Natural killer cell (primary cell): ENCODE data around the gene GTPBP2. TPM values are rescaled to one million over a fixed set of nuclear protein-coding genes. Genes with fewer than 3 reads are reported as not detected.
A peak's percentile ranks its signal among the peaks of the same experiment; 100 is the strongest.

ENCODE experiments used
- ATAC-seq, 3 donors: fragments of 150-1000 bp in 2 of 3; fragments of 200-7000 bp in 1 of 3; cut with Tn5 transposase; 1 replicate in 1 of 3; 2 replicates in 2 of 3; pipeline ENCODE4 v1.10.0; 2021; ENCODE audit warnings: mild to moderate bottlenecking in 2 of 3, moderate library complexity in 2 of 3
- DNase-seq, 2 donors: peaks; one replicate each; pipeline versions ENCODE4 v3.0.0 to v3.0.0-alpha.2; 2013 to 2021; ENCODE audit warnings: mixed read lengths in 1 of 2
- H3K27ac ChIP-seq: one replicate; pipeline ENCODE4 v1.5.1; 2013; ENCODE audit warnings: mild to moderate bottlenecking, low read length
- H3K27me3 ChIP-seq: one replicate; pipeline ENCODE4 v1.6.1; 2013; ENCODE audit warnings: low read length; ENCODE audit not compliant: control insufficient read depth, insufficient read depth
- H3K36me3 ChIP-seq: one replicate; pipeline ENCODE4 v1.6.1; 2013; ENCODE audit warnings: low read length; ENCODE audit not compliant: control insufficient read depth, insufficient read depth
- H3K4me1 ChIP-seq: one replicate; pipeline ENCODE4 v1.6.1; 2013; ENCODE audit warnings: low read length; ENCODE audit not compliant: control insufficient read depth, insufficient read depth
- H3K4me3 ChIP-seq: one replicate; pipeline ENCODE4 v1.5.1; 2013; ENCODE audit warnings: low read length
- H3K9me3 ChIP-seq: one replicate; pipeline ENCODE4 v1.6.1; 2013; ENCODE audit warnings: low read length; ENCODE audit not compliant: control insufficient read depth, insufficient read depth
- H3K27ac Mint-ChIP-seq, 2 donors: one replicate each; pipeline ENCODE4 v1.8.0; 2022; ENCODE audit warnings: mild to moderate bottlenecking in 2 of 2, mixed read lengths in 2 of 2, moderate library complexity in 1 of 2
- H3K27me3 Mint-ChIP-seq, 2 donors: one replicate each; pipeline ENCODE4 v1.8.0; 2022; ENCODE audit warnings: low read depth in 2 of 2, mixed read lengths in 2 of 2
- H3K36me3 Mint-ChIP-seq: one replicate; pipeline ENCODE4 v1.8.0; 2022; ENCODE audit warnings: mixed read lengths
- H3K4me1 Mint-ChIP-seq, 2 donors: one replicate each; pipeline ENCODE4 v1.8.0; 2022; ENCODE audit warnings: mixed read lengths in 2 of 2
- H3K4me3 Mint-ChIP-seq: one replicate; pipeline ENCODE4 v1.8.0; 2022; ENCODE audit warnings: mild to moderate bottlenecking, moderate library complexity, mixed read lengths
- H3K9me3 Mint-ChIP-seq, 2 donors: one replicate each; pipeline ENCODE4 v1.8.0; 2022; ENCODE audit warnings: mixed read lengths in 2 of 2
- WGBS: methylation state at CpG from one replicate; pipeline ENCODE4 v1.1.7; 2013; ENCODE audit warnings: missing lambda C conversion rate; ENCODE audit not compliant: insufficient coverage; 5-methylcytosine and 5-hydroxymethylcytosine counted together
- intact Hi-C: fragments of 100-400 bp; cut with micrococcal nuclease; formaldehyde crosslinking; loops from one replicate; pipeline ENCODE4 v1.14.2; 2022
- total RNA-seq, 4 donors: library from RNA; stranded (reverse); fragments of 120-200 nt in 1 of 4; gene quantifications; one replicate each; pipeline versions ENCODE4 v1.2.3 to v1.2.4, GENCODE V29; 2013 to 2022
- TF ChIP-seq, protein P1 (sequence below): fragments of 200-600 bp; IDR thresholded peaks from one replicate; pipeline ENCODE4 v1.8.0; 2022; ENCODE audit warnings: antibody characterized with exemption

Gene GTPBP2
- total RNA-seq, 3 donors from 2014 or later (not counting 1 experiment from before 2014, with no cell fraction given) = 56.5 to 71.7 (median 69.3) TPM

DNA sequence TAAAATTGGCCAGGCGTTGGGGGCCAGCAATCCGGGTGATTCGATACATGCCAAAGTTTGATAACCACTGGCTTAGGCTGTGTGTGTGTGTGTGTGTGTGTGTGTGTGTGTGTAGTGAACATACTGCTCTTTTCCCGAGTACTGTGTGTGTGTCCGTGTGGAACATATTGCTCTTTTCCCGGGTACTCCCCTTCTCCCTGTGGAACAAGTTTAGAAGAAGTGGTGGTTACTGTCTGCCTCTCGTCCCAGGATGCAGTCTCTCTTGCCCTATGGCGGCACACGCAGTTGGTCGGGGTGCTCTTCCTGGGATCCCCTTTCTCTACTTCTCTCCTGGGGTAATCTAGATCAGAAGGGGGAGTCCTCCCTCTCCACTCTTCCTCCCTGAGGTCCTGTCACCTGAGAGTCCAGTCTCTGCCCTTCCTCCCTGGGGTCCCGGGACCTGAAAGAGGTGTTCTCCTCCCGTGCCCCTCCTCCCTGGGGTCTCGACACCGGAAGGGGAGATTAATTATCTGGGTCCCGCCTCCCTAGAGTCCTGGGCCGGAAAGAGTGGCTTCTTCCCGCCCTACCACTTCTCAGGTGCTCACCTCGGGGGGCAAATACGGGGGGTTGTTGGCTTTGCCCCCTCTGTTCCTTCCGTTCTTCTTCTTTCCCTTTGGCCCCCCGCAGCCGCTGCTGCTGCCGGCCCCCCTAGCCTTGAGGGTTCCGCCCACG lies 516 bp downstream of the GTPBP2 start:
- peak overlapping the region; percentile 97 for H3K4me3 Mint-ChIP-seq
- WGBS = 4% methylated on average over 25 of the region's 25 CpGs
- peak; percentile 33 to 70 for DNase-seq
- no peaks in the 10 kb centered on the region for H3K27me3 ChIP-seq
- TF ChIP-seq, protein P1, sequence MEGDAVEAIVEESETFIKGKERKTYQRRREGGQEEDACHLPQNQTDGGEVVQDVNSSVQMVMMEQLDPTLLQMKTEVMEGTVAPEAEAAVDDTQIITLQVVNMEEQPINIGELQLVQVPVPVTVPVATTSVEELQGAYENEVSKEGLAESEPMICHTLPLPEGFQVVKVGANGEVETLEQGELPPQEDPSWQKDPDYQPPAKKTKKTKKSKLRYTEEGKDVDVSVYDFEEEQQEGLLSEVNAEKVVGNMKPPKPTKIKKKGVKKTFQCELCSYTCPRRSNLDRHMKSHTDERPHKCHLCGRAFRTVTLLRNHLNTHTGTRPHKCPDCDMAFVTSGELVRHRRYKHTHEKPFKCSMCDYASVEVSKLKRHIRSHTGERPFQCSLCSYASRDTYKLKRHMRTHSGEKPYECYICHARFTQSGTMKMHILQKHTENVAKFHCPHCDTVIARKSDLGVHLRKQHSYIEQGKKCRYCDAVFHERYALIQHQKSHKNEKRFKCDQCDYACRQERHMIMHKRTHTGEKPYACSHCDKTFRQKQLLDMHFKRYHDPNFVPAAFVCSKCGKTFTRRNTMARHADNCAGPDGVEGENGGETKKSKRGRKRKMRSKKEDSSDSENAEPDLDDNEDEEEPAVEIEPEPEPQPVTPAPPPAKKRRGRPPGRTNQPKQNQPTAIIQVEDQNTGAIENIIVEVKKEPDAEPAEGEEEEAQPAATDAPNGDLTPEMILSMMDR = no peak
- no peaks in the 10 kb centered on the region for H3K9me3 ChIP-seq
- no peaks in the 10 kb centered on the region for H3K9me3 Mint-ChIP-seq
- peak in 2 of 3 donors; percentile 5 to 8 for ATAC-seq
- no peaks in the 10 kb centered on the region for H3K36me3 Mint-ChIP-seq
- H3K27ac ChIP-seq = peak overlapping the region; percentile 89
- peak overlapping the region; percentile 92 to 96 for H3K27ac Mint-ChIP-seq
- peaks cover 23 to 42% of the 10 kb centered on the region in 2 donors for H3K4me1 Mint-ChIP-seq
- peaks cover 20% of the 10 kb centered on the region for H3K36me3 ChIP-seq
- H3K4me1 ChIP-seq = peaks cover 37% of the 10 kb centered on the region
- intact Hi-C loops = loop anchor here (2.0 to 5.0 kb wide), 2 partner anchors 52 to 261 kb away; partner anchors contain the start of genes POLH, XPO5 and ZNF318
- no peaks in the 10 kb centered on the region for H3K27me3 Mint-ChIP-seq
- peak overlapping the region; percentile 76 for H3K4me3 ChIP-seq

DNA sequence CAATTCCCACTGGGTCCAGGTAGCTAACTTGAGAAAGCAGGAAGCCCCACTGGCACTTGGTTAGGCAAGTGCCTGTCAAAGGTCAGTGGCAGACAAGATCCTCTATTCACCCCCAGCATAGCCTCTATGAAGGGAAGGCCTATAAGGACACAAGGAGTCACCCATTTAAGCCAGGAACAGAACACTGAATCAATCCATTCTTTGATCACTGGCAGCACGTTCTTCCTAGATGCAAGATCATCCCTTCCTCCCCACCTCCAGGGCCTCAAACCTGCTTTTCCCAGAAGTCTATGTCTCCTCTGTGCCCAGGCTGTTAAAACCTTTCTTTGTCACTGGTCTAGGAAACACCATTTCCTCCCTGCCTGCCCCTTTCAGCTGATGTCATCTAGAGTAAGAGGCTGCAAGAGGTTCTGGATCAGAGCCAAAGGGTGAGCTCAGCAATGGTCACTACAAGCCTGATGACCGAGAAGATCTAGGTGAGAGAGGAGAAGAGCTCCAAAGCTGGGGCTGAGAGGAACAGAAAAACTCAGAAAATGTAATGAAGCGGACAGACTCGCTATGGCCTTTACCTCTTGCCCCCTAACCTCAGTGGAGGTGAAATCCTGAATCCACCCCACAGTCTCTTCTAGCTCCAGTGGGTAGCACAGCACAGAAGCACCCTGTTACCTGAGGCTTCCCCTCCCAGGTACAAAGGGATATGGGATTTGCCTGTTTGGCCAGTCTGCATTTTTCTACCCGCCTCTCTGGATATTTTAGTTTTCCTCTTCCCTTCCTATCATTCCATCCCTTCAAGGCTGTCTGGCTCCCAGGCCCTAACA lies 1.8 kb downstream of the GTPBP2 start:
- WGBS = 79% methylated on average over 4 of the region's 5 CpGs
- H3K27me3 Mint-ChIP-seq = no peaks in the 10 kb centered on the region
- Histone ChIP-seq H3K27me3 (no peaks in the 10 kb centered on the region), H3K36me3 (peaks cover 30% of the 10 kb centered on the region), H3K9me3 (no peaks in the 10 kb centered on the region), H3K4me3 (no peak overlapping the region), H3K27ac (peak overlapping the region; percentile 14), H3K4me1 (peaks cover 37% of the 10 kb centered on the region)
- H3K4me1 Mint-ChIP-seq = peaks cover 23 to 42% of the 10 kb centered on the region in 2 donors
- H3K27ac Mint-ChIP-seq = peak overlapping the region; percentile 92 to 96
- peaks cover 3% of the 10 kb centered on the region for H3K36me3 Mint-ChIP-seq
- TF ChIP-seq, protein P1 = no peak
- H3K9me3 Mint-ChIP-seq = no peaks in the 10 kb centered on the region
- intact Hi-C loops = loop anchor here (5.0 kb wide), 1 partner anchor 260 kb away; the partner anchor contains the start of gene ZNF318
- H3K4me3 Mint-ChIP-seq = peak overlapping the region; percentile 59
- ATAC-seq (no peak), DNase-seq (no peak)

DNA sequence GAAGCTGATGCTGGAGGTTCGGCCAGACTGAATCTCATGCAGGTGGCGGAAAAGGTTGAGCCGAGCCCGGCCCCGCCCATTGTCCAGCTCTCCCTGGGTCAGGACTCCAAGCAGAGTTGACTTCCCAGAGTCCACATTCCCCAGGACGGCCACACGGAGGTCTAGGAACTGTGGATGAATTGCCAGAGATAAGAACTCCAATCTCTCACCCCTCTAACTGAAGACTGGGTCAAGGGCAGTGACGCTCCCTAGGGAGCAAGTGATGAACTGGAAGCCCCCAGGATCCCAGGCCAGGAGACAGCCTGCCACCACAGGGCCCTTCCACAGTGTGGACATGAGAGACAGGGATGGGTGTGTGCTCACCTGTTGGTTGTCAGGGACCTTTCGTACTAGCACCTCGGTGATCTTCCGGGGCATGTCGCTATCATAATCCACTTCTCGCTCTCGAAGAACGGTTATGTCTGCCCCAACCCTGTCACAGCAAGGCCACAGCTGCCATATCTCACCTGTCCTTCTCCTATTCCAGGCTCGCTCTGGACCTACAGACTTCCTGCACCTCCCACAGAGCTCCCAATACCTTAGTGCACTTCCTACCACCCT lies 3.6 kb downstream of the GTPBP2 start:
- no peaks in the 10 kb centered on the region for H3K27me3 ChIP-seq
- H3K36me3 Mint-ChIP-seq = peaks cover 7% of the 10 kb centered on the region
- no peak for DNase-seq
- peak overlapping the region; percentile 23 to 96 for H3K27ac Mint-ChIP-seq
- H3K9me3 ChIP-seq = no peaks in the 10 kb centered on the region
- H3K27ac ChIP-seq = no peak overlapping the region
- WGBS = 98% methylated on average over 16 of the region's 16 CpGs
- H3K4me3 ChIP-seq = no peak overlapping the region
- intact Hi-C loops = loop anchor here (5.0 kb wide), 1 partner anchor 258 kb away; the partner anchor contains the start of gene ZNF318
- TF ChIP-seq, protein P1 = no peak
- peaks cover 35% of the 10 kb centered on the region for H3K4me1 ChIP-seq
- no peaks in the 10 kb centered on the region for H3K9me3 Mint-ChIP-seq
- no peak overlapping the region for H3K4me3 Mint-ChIP-seq
- H3K36me3 ChIP-seq = peaks cover 47% of the 10 kb centered on the region
- no peaks in the 10 kb centered on the region for H3K27me3 Mint-ChIP-seq
- peaks cover 23 to 42% of the 10 kb centered on the region in 2 donors for H3K4me1 Mint-ChIP-seq
- ATAC-seq = no peak
